Activated T-cell treated with anti-CD3 and anti-CD28 coated beads, Interleukin-2, amount 50 U/mL, for 48 hours (primary cell): ENCODE data around the gene FAM25A.

Source experiments
- DNase-seq, 2 experiments: peaks; one replicate each; pipeline ENCODE4 v3.0.0-alpha.2; 2020

Gene FAM25A

DNA sequence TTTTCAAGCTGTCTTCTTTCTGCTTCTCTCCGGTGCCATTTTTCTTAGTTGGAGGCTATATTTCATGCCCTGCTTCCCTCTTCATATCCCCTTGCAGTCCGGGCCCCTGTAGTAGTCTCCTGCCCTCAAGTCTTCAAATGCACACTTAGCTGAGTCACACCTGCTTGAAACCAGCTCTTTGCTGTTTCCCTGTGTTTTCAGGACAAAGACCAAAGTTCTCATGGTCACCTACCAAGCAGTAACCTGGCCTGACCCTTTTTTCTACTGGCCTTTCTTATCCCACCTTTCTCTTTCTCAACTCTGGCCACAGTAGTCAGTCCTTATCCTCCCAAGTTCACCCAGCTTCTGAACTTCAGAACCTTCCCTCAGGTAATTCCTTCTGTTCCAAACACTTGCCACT, 46.1 kb downstream of the FAM25A start:
- DNase-seq, result no peak

DNA sequence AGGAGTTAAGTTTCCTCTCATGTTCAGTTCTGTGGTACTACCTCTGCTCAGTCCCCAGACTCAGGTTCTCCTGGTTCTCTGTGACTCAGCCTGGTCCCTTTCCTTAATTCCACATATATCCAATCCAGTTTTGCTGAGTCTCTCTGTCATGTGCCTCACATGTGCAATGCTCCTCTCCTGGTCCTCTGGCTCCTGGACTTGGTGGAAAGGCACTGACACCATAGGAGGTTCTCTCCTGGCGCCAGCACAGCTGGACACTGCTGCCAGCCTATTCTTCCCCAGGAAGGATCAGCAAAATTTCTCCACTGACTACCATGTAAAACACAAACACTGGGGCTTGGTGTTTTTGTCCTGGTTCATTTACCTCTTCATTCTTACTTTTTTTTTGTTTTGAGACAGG, 46.8 kb downstream of the FAM25A start:
- no peak for DNase-seq

DNA sequence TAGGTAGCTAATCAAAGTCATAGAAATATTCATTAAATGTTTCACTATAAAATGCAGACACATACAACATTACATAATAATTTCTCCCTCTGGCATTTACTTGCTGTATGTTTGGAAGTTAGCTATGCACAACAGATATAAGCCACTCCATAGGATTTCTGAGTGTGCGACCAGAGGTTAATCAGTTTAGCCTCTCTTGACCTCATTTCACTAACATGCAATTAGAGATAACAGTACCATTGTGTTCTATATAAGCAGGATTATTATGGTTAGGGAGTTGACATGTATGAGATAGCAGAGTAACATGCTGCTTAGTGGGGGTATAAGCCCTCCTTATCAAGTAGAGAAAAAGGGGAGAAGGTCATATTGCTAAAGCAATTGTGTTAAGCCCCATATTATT, 48.2 kb downstream of the FAM25A start:
- no peak for DNase-seq

DNA sequence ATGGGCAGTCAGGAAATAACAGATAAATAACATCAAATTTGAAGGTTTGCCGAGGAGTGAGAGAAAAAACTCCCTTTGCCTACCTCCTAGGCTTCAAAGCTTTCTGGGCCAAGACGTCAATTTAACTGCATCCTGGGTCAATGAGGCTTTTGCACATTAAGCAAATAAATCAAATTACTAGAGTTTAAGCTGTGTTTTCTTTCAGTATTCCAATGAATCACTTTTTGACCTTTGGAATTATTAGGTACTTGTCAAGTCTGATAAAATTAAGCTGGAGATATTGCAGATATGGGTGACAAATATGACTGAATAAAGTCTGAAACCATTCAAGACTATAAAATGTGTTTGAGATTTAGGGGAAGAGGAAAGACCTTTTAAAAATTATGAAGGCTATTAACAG, 52.4 kb downstream of the FAM25A start:
- DNase-seq, result no peak
